DMS153 (cell line): ENCODE data around the gene RNU6-1.

Source experiments
- DNase-seq: peaks from one replicate; lab custom pipeline; 2025; lab: John Stamatoyannopoulos, UW

RNU6-1 gene

GRCh38 chr15:67839929-67840748 lies at the start of gene RNU6-1:
Gene RNU6-1, minus strand, starts transcription at chr15:67840045.
- DNase-seq = peak; percentile 68

GRCh38 chr15:67887776-67888175 lies 47.9 kb upstream of the RNU6-1 start:
- DNase-seq = no peak

GRCh38 chr15:67885861-67886260 lies 46.0 kb upstream of the RNU6-1 start:
- DNase-seq = no peak

- DNase-seq = no peak
These were observed 45.3 kb upstream of the RNU6-1 start for GRCh38 chr15:67885175-67885523.

GRCh38 chr15:67884514-67885174 lies 44.8 kb upstream of the RNU6-1 start:
- no peak for DNase-seq

GRCh38 chr15:67884009-67884408 lies 44.2 kb upstream of the RNU6-1 start:
- no peak for DNase-seq

- DNase-seq = no peak
These were observed 43.5 kb upstream of the RNU6-1 start for GRCh38 chr15:67883234-67883773.

- DNase-seq = no peak
These were observed 42.8 kb upstream of the RNU6-1 start for GRCh38 chr15:67882487-67883233.

GRCh38 chr15:67880651-67881182 lies 40.9 kb upstream of the RNU6-1 start:
- DNase-seq = peak; percentile 14

- no peak for DNase-seq
These were observed 39.7 kb upstream of the RNU6-1 start for GRCh38 chr15:67879440-67880129.

- no peak for DNase-seq
These were observed 38.9 kb upstream of the RNU6-1 start for GRCh38 chr15:67878712-67879206.

- DNase-seq = no peak
These were observed 33.9 kb upstream of the RNU6-1 start for GRCh38 chr15:67873777-67874176.

GRCh38 chr15:67870868-67871408 lies 31.1 kb upstream of the RNU6-1 start:
- no peak for DNase-seq

- DNase-seq = no peak
These were observed 29.9 kb upstream of the RNU6-1 start for GRCh38 chr15:67869701-67870100.

- DNase-seq = no peak
These were observed 25.9 kb upstream of the RNU6-1 start for GRCh38 chr15:67865766-67866165.

GRCh38 chr15:67865331-67865730 lies 25.5 kb upstream of the RNU6-1 start:
- no peak for DNase-seq

- peak; percentile 24 for DNase-seq
These were observed 23.7 kb upstream of the RNU6-1 start for GRCh38 chr15:67863442-67863987.

- no peak for DNase-seq
These were observed 23.1 kb upstream of the RNU6-1 start for GRCh38 chr15:67862750-67863441.

- DNase-seq = no peak
These were observed 22.1 kb upstream of the RNU6-1 start for GRCh38 chr15:67861983-67862382.

GRCh38 chr15:67859331-67859946 lies 19.6 kb upstream of the RNU6-1 start:
- DNase-seq = no peak
